ENCODE measurements around the gene CAMTA1.

The CAMTA1 gene

GRCh38 chr1:7473223-7474142 is 688.2 kb downstream of the CAMTA1 start:
- H3K4me3 ChIP-seq (ENCODE audit: low read depth, low read length) = no peak overlapping the region
- TF ChIP-seq CTCF (IDR thresholded peaks at IDR 0.05; ENCODE audit: low read depth, low read length) = no peak

DNA sequence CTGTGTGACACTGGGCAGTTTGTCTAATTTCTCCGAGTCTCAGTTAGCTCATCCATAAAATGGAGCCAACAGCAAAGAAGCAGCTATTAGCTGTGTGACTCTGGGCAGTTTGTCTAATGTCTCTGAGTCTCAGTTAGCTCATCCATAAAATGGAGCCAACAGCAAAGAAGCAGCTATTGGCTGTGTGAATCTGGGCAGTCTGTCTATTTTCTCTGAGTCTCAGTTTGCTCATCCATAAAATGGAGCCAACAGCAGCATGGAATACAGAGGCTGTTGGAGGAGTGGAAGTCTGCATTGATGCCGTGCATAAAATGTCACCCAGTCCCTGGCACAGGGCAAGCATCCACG is 688.9 kb downstream of the CAMTA1 start:
- TF ChIP-seq CTCF (IDR thresholded peaks at IDR 0.05; ENCODE audit: low read depth, low read length) = no peak

GRCh38 chr1:7474786-7475502 is 689.7 kb downstream of the CAMTA1 start:
- TF ChIP-seq CTCF (IDR thresholded peaks at IDR 0.05; ENCODE audit: low read depth, low read length) = no peak
- H3K4me3 ChIP-seq (ENCODE audit: low read depth, low read length) = no peak overlapping the region

More for the DNA sequence above, 688.9 kb downstream of the CAMTA1 start:
- no peak overlapping the region for H3K4me3 ChIP-seq (ENCODE audit: low read depth, low read length)

GRCh38 chr1:7475691-7476090 is 690.4 kb downstream of the CAMTA1 start:
- TF ChIP-seq CTCF (IDR thresholded peaks at IDR 0.05; ENCODE audit: low read depth, low read length) = no peak
- H3K4me3 ChIP-seq (ENCODE audit: low read depth, low read length) = no peak overlapping the region

DNA sequence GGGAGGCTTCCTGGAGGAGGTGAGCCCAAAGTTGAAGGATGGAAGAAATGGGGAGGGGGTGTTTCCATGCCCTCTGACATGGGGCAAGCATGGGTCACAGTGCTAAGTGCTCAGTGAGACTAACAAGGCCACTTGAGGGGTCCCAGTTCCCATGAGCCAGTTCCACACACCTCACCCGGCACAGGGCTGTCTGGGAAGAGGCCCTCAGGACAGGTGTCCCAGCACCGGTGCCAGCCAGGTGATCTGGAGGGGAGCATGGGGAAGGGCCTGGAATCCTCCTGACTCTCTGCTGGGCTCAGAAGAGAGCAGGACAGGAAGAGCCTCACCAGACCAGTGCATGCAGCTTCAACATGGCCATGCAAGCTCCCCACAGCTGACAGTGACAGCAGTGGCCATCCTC is 691.1 kb downstream of the CAMTA1 start:
- no peak overlapping the region for H3K4me3 ChIP-seq (ENCODE audit: low read depth, low read length)
- no peak for TF ChIP-seq CTCF (IDR thresholded peaks at IDR 0.05; ENCODE audit: low read depth, low read length)

DNA sequence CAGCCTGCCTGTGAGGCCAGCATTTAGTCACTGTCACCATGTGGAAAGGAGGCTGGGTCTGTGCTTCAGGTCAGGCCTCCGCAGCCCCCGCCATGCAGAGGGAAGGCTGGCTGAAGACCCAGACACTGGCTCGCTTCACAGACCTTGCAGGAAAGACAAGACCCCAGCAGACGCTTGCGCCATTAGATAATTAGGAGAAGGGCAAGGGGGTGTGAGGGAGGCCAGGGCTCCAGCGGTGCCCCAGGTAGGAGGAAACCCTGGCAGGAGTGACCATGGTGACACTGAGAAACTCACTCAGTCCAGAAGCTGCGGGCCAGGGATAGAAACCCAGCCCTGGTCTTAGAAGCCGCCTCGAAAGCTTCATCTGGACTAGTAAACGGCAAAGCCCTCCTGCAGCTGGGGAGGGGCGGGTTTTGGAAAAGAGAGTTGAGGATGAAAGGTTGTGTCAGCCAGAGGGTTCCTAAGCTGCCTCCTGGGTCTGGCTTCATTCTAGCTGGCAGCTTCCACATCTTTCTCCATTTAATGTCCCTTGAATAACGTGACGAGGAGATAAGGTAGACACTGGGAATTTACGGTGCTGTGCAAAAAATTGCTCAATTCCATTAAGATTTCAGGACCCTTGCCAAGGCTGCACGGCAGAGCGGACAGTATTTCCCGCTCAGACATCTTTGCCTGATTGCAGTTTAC is 691.8 kb downstream of the CAMTA1 start:
- H3K4me3 ChIP-seq (ENCODE audit: low read depth, low read length) = no peak overlapping the region
- TF ChIP-seq CTCF (IDR thresholded peaks at IDR 0.05; ENCODE audit: low read depth, low read length) = no peak

Data from WI38 (cell line).